ENCODE data around the gene C3orf22. TPM values are rescaled to one million over a fixed set of nuclear protein-coding genes. Genes with fewer than 3 reads are reported as not detected.
A peak's percentile ranks its signal among the peaks of the same experiment; 100 is the strongest.
"Not testable (repeated sequence)": the region's sequence is repeated elsewhere in the genome, so short reads cannot be mapped to it uniquely, and the experiment has no call there.

The C3orf22 gene, protein sequence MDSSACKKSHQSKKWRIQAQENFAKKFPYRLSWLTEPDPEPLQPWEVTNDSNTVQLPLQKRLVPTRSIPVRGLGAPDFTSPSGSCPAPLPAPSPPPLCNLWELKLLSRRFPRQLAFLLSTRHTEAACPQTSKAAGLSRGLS
- not detected in 2 replicates for total RNA-seq

DNA sequence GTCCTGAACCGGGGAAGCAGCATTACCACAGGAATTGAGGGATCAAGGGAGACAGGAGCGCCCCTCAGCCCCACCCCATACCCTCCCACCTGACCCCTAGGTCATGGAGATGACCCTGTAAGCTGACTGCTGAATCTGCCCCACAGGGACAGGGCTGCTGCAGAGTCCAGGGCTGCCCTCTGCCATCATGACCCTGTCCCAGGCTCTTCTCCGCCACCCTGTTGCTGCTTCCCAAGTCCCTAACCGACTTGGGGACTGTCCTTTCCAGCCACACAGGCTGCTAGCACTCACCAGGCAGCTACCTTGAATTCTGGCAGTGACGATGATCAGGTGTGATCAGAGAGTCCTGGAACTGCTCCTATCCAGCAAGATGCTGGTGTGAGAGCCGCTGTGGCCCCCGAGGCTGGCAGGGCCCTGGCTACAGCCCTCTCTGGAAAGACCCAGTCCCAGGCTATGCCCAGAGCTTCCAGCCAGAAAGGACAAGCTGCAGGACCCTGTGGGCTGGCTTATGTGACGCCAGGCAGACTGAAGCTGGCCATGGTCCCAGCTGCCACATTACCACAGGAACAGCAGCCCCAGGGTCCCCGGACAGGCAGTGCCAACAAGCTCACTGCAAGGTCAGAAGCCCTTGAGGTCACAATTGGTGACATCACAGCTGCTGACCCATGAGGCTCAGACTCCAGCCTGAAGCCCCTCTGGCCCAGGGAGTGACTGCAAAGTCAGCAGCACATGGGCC, at the start of gene C3orf22:
Gene C3orf22, minus strand, starts transcription at position 597 of the 736 bp plus-strand sequence. CDS start 5,542 bp downstream, outside the sequence.
- DNase-seq (ENCODE audit: low read depth) = no peak
- TF ChIP-seq, protein P1, sequence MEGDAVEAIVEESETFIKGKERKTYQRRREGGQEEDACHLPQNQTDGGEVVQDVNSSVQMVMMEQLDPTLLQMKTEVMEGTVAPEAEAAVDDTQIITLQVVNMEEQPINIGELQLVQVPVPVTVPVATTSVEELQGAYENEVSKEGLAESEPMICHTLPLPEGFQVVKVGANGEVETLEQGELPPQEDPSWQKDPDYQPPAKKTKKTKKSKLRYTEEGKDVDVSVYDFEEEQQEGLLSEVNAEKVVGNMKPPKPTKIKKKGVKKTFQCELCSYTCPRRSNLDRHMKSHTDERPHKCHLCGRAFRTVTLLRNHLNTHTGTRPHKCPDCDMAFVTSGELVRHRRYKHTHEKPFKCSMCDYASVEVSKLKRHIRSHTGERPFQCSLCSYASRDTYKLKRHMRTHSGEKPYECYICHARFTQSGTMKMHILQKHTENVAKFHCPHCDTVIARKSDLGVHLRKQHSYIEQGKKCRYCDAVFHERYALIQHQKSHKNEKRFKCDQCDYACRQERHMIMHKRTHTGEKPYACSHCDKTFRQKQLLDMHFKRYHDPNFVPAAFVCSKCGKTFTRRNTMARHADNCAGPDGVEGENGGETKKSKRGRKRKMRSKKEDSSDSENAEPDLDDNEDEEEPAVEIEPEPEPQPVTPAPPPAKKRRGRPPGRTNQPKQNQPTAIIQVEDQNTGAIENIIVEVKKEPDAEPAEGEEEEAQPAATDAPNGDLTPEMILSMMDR (conservative IDR thresholded peaks at IDR 0.05; ENCODE audit: low read depth, low read length) = no peak
- no peak within 1 kb of the TSS for H3K4me3 ChIP-seq (ENCODE audit: low read depth, low read length)

DNA sequence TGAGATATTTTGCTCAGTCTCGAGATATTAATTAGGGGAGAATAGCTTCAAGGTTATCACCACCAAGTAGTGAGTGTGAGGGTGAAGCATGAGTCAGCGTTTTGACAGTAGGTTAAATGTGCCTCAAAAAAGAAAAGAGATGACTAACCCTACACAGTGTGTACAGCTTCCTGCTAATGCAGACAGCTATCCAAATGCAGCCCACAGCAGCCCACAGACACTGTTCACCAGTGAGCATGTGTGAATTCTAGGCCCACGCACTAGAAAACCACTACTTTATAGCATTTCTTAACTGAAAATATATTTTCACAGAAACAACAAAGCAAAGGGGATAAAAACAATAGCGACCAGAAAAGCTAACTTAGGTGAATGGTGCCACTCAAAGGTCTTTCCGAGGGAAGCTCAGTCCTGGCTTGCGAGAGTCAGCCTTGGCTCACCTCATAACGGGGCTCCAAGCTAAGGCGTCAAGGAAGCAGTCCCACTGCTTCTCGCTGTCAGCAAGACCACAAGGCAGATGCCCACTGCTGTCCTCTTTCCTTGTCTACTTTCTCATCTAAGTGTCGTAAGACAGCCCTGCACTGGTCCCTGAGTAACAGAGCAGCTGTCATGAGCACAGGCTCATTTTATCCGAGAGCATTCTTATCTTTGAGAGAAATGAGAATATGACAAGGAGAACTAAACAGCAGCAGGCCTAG, 48.6 kb upstream of the C3orf22 start:
- peak; percentile 2 for DNase-seq (ENCODE audit: low read depth)

DNA sequence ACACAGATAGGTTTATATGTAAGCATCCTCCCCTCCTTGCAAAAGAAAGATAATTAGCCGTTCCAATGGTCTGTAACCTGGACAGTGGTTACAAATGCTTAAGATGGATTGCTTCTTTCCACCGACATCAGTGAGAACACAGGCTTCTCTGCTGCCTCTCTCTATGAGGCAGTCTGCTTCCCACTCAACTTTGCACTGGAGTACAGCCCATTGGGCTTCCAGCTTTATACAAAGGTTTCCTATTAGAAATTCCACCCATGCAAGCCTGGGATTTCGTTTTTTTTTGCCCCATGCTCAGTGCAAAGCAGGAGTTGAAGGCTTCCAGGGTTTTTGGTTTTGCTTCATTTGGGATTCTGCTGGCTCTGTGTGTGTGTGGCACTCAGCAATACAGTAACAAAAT, 47.3 kb upstream of the C3orf22 start:
- TF ChIP-seq, protein P1 (conservative IDR thresholded peaks at IDR 0.05; ENCODE audit: low read depth, low read length) = no peak
- H3K4me3 ChIP-seq (ENCODE audit: low read depth, low read length) = no peak overlapping the region
- DNase-seq (ENCODE audit: low read depth) = no peak

More for the DNA sequence above, 48.6 kb upstream of the C3orf22 start:
- H3K4me3 ChIP-seq (ENCODE audit: low read depth, low read length) = no peak overlapping the region
- TF ChIP-seq, protein P1 (conservative IDR thresholded peaks at IDR 0.05; ENCODE audit: low read depth, low read length) = no peak

DNA sequence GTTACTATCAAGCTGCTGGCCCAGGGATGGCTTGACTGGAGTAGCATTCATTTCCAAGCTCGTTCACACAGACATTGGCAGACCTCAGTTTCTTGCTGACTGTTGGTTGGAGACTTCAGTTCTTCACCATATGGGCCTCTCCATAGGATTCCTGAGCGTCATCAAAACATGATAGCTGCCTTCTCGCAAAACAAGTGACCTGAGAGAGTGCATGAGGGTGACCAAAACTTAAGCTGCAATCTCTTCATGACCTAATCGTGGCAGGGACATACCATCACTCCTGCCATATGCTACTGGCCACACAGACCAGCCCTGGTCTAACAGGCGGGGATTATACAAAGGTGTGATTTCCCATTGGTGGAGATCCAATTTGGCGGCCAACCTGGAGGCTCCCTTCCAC, 46.0 kb upstream of the C3orf22 start:
- no peak overlapping the region for H3K4me3 ChIP-seq (ENCODE audit: low read depth, low read length)
- TF ChIP-seq, protein P1 (conservative IDR thresholded peaks at IDR 0.05; ENCODE audit: low read depth, low read length) = no peak
- DNase-seq (ENCODE audit: low read depth) = no peak

DNA sequence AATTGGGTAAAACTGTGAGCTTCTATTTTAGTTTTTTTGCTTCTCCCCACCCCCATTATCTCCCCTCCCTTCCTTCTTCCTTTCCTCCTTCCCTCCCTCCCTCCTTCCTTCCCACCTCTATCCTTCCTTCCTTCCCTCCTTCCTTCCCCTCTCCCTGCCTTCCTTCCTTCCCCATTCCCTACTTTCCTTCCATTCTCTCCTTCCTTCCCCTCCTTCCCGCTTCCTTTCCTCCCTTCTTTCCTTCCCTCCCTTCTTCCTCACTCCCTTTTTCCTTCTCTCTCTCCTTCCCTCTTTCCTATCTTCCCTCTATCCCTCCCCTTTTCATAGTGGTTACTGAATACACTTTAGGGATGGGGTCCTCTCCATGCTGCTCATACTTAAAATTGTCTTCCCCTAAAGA, 40.4 kb upstream of the C3orf22 start:
- TF ChIP-seq, protein P1 (conservative IDR thresholded peaks at IDR 0.05; ENCODE audit: low read depth, low read length) = no peak
- no peak overlapping the region for H3K4me3 ChIP-seq (ENCODE audit: low read depth, low read length)
- DNase-seq (ENCODE audit: low read depth) = no peak

DNA sequence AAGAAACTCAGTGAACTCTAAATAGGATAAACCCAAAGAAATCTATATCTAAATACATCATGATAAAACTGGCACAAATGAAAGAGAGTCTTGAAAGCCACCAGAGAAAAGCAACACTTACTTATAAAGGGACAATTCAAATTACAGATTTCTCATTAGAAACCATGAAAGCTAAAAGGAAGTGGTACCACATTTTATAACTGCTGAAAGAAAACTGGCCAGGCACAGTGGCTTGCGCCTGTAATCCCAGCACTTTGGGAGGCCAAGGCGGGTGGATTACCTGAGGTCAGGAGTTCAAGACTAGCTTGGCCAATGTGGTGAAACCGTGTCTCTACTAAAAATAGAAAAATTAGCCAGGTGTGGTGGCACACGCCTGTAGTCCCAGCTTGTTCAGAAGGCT, 36.7 kb upstream of the C3orf22 start:
- H3K4me3 ChIP-seq (ENCODE audit: low read depth, low read length) = not testable (repeated sequence)

DNA sequence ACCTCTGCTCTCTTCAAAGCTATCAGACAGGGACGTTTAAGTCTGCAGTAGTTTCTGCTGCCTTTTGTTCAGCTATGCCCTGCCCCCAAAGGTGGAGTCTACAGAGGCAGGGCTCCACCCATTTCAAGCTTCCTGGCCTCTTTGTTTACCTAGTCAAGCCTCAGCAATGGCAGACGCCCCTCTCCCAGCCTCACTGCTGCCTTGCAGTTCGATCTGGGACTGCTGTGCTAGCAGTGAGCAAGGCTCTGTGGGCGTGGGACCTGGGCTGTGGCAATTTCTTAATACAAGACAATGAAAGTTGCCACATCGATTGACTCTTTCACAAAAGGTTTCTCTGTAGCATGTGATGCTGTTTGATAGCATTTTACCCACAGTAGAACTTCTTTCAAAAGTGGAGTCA, 32.8 kb upstream of the C3orf22 start:
- not testable (repeated sequence) for DNase-seq (ENCODE audit: low read depth)

More for the DNA sequence above, 36.7 kb upstream of the C3orf22 start:
- DNase-seq (ENCODE audit: low read depth) = not testable (repeated sequence)

More for the DNA sequence above, 32.8 kb upstream of the C3orf22 start:
- H3K4me3 ChIP-seq (ENCODE audit: low read depth, low read length) = not testable (repeated sequence)

Data from epithelial cell of proximal tubule (primary cell).